Measurements from ENCODE around the gene PCGF6.
A peak's percentile ranks its signal among the peaks of the same experiment; 100 is the strongest.
"Not testable (repeated sequence)": the region's sequence is repeated elsewhere in the genome, so short reads cannot be mapped to it uniquely, and the experiment has no call there.

PCGF6 gene

GRCh38 chr10:103310197-103310596 lies 40.7 kb downstream of the PCGF6 start:
- no peak for DNase-seq

- no peak for DNase-seq
These were observed 43.3 kb downstream of the PCGF6 start for GRCh38 chr10:103307594-103307993.

GRCh38 chr10:103295374-103296015 lies 55.4 kb downstream of the PCGF6 start:
- DNase-seq: peak; percentile 46

GRCh38 chr10:103291588-103291987 lies 59.4 kb downstream of the PCGF6 start:
- DNase-seq: no peak

GRCh38 chr10:103287992-103288391 lies 62.9 kb downstream of the PCGF6 start:
- no peak for DNase-seq

GRCh38 chr10:103284170-103284569 lies 66.8 kb downstream of the PCGF6 start:
- DNase-seq: no peak

GRCh38 chr10:103282961-103283360 lies 68.0 kb downstream of the PCGF6 start:
- DNase-seq: no peak

GRCh38 chr10:103281753-103282152 lies 69.2 kb downstream of the PCGF6 start:
- DNase-seq: no peak

GRCh38 chr10:103280506-103280905 lies 70.4 kb downstream of the PCGF6 start:
- no peak for DNase-seq

- DNase-seq: no peak
These were observed 70.9 kb downstream of the PCGF6 start for GRCh38 chr10:103280031-103280430.

GRCh38 chr10:103278862-103279298 lies 72.1 kb downstream of the PCGF6 start:
- DNase-seq: peak; percentile 47

GRCh38 chr10:103278537-103278823 lies 72.5 kb downstream of the PCGF6 start:
- DNase-seq: no peak

GRCh38 chr10:103277713-103278536 lies 73.0 kb downstream of the PCGF6 start:
- DNase-seq: no peak

GRCh38 chr10:103276896-103277712 lies 73.8 kb downstream of the PCGF6 start, which contains the start of gene INA:
INA (plus strand) TSS chr10:103277138; CDS start chr10:103277212, 74 bp downstream.
- DNase-seq: peak; percentile 46

GRCh38 chr10:103276251-103276895 lies 74.6 kb downstream of the PCGF6 start:
- DNase-seq: no peak

- peak; percentile 92 for DNase-seq
These were observed 77.9 kb downstream of the PCGF6 start for GRCh38 chr10:103273041-103273441.

- peak; percentile 38 for DNase-seq
These were observed 85.1 kb downstream of the PCGF6 start for GRCh38 chr10:103265717-103266329.

GRCh38 chr10:103262229-103262628 lies 88.7 kb downstream of the PCGF6 start:
- DNase-seq: no peak

GRCh38 chr10:103259989-103260388 lies 91.0 kb downstream of the PCGF6 start:
- no peak for DNase-seq

GRCh38 chr10:103258928-103259327 lies 92.0 kb downstream of the PCGF6 start:
- DNase-seq: not testable (repeated sequence)

- DNase-seq: no peak
These were observed 93.1 kb downstream of the PCGF6 start for GRCh38 chr10:103257812-103258211.

GRCh38 chr10:103256613-103257012 lies 94.3 kb downstream of the PCGF6 start:
- DNase-seq: no peak
